Fibroblast of pulmonary artery (primary cell): ENCODE results near the gene DAB2.
"Not testable (repeated sequence)": the region's sequence is repeated elsewhere in the genome, so short reads cannot be mapped to it uniquely, and the experiment has no call there.

Source experiments
- DNase-seq: peaks from one replicate; pipeline ENCODE4 v3.0.0-alpha.2; 2010; ENCODE audit warnings: low read depth
- H3K4me3 ChIP-seq: replicated peaks from 2 replicates; pipeline ENCODE4 v1.5.1; 2011; ENCODE audit warnings: low read depth, mild to moderate bottlenecking, control low read depth, low read length, moderate library complexity
- CTCF ChIP-seq: IDR thresholded peaks from 2 replicates; pipeline ENCODE4 v1.5.1; 2011; ENCODE audit warnings: mild to moderate bottlenecking, control low read depth, low read length, inconsistent platforms; ENCODE audit errors: missing control alignments

The DAB2 gene

DNA sequence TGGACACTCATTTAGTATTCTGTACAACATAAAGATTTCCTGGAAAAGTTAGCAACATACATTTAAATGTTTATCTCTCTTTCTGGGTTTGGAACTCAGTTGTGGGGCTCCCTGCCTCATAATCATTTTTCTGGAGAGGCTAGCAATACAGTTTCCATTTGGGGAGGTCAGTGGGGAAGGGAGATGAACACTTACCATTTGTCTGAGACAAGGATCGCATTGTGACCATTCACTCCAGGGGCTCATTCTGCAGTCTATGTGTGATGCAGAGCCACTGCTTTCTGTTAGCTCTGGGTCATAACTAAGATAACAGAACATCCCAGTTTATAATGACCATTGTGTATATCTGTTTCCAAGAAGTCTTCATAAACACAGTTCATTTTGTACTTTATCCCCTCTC, 82.9 kb downstream of the DAB2 start:
- DNase-seq, result no peak
- TF ChIP-seq CTCF, result no peak
- H3K4me3 ChIP-seq, result no peak overlapping the region

- no peak for TF ChIP-seq CTCF
- no peak for DNase-seq
Observed at GRCh38 chr5:39340506-39340905, 84.3 kb downstream of the DAB2 start.

DNA sequence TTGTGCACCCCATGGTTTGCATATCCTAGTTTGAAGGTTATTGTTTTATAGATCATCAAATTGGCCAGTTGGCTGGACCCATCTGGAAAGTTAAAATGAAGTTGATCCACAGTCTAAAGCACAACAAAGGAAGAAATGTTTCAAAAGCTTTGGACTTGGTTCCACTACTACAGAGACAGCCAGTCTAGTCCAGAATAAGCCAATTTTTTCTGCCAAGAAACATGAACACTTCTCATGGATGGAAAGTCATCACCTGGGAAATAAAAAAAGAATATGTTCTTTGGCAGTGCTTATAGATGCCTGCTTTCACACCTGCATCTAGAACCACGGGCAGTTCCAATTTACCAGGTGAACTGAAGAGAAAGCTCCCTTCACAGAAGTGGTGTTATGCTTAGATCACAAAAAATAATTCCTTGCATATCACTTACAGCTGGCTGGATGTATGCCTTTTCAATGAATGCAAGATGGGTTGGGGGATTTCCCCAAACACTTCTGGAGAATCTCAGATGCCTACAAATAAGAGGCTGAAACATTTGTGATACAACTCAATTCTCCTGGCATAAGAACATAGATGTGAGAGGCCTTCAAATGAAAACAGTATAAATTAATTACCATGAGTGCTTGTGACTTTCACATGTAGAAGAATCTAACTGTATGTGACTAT, 87.4 kb downstream of the DAB2 start:
- no peak for TF ChIP-seq CTCF
- no peak overlapping the region for H3K4me3 ChIP-seq
- DNase-seq, result no peak

More at GRCh38 chr5:39340506-39340905, 84.3 kb downstream of the DAB2 start:
- H3K4me3 ChIP-seq, result no peak overlapping the region

GRCh38 chr5:39334296-39334695, 90.5 kb downstream of the DAB2 start:
- H3K4me3 ChIP-seq, DNase-seq: not testable (repeated sequence)

GRCh38 chr5:39333104-39333503, 91.7 kb downstream of the DAB2 start:
- DNase-seq, result no peak
- no peak overlapping the region for H3K4me3 ChIP-seq
- no peak for TF ChIP-seq CTCF

DNA sequence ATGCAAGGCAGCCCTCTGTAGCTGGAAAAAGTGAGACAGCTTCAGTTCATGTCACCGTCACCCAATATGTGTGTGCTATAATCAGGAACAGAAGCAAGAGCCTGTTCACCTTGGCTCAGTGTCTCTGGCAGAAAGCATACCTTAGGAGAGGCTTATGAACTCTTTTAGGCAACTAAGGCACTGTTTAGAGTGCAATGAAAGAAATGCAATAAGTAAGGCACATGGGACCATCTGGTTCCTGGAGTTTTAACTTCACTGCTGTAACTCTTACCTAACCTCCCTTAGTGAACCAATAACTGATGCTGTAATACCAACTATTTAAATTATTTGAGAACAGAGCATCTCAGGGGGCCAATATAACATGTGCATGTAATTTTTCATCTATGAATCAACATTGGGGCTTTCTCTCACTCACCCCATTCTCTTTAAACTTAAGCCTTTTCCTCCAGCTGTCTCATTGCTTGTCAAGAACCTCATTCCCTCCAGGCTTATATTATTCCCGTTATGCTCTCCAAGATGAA, 92.9 kb downstream of the DAB2 start:
- no peak for DNase-seq
- TF ChIP-seq CTCF, result no peak
- H3K4me3 ChIP-seq, result no peak overlapping the region

- no peak for TF ChIP-seq CTCF
- H3K4me3 ChIP-seq, result no peak overlapping the region
- peak; percentile 17 for DNase-seq
Observed at GRCh38 chr5:39328731-39329130, 96.0 kb downstream of the DAB2 start.
